Heart right ventricle (tissue), 16 donors: ENCODE measurements around the gene UBE2E3. TPM values are rescaled to one million over a fixed set of nuclear protein-coding genes. Genes with fewer than 3 reads are reported as not detected.

Experiments used
- ATAC-seq, 8 donors: fragments of 200-7000 bp; cut with Tn5 transposase; one replicate each; pipeline ENCODE4 v1.9.1; 2020; ENCODE audit warnings: mild to moderate bottlenecking in 8 of 8, moderate library complexity in 8 of 8, moderate number of reproducible peaks in 1 of 8
- DNase-seq, 2 donors: peaks; one replicate each; pipeline ENCODE4 v3.0.0-alpha.2; 2020
- H3K27ac ChIP-seq, 10 donors: fragments of 200-600 bp; sonication (generic) in 2 of 10; one replicate each; pipeline versions ENCODE4 v1.5.0 to v1.8.0; 2020 to 2022; ENCODE audit warnings: mild to moderate bottlenecking in 3 of 10
- H3K27me3 ChIP-seq, 7 donors: fragments of 200-600 bp; one replicate each; pipeline ENCODE4 v1.8.0; 2021 to 2022; ENCODE audit warnings: mild to moderate bottlenecking in 2 of 7
- H3K36me3 ChIP-seq, 9 donors: fragments of 200-600 bp; sonication (generic) in 1 of 9; one replicate each; pipeline versions ENCODE4 v1.5.0 to v1.8.0; 2020 to 2022; ENCODE audit warnings: mild to moderate bottlenecking in 2 of 9
- H3K4me1 ChIP-seq, 9 donors: fragments of 200-600 bp; sonication (generic) in 1 of 9; one replicate each; pipeline versions ENCODE4 v1.5.0 to v1.8.0; 2020 to 2022; ENCODE audit warnings: mild to moderate bottlenecking in 4 of 9
- H3K4me3 ChIP-seq, 10 donors: fragments of 200-600 bp; sonication (generic) in 2 of 10; one replicate each; pipeline versions ENCODE4 v1.5.0 to v1.8.0; 2020 to 2022; ENCODE audit warnings: mild to moderate bottlenecking in 7 of 10, moderate library complexity in 2 of 10
- H3K9me3 ChIP-seq, 11 donors: fragments of 200-600 bp in 10 of 11; sonication (generic) in 2 of 11; one replicate each; pipeline versions ENCODE4 v1.5.0 to v1.8.0; 2013 to 2022; ENCODE audit warnings: mild to moderate bottlenecking in 2 of 11, control low read depth in 1 of 11, moderate library complexity in 1 of 11
- WGBS, 2 donors: extraction: QIAGEN DNeasy Blood & Tissue Kit; methylation state at CpG; one replicate each; pipeline ENCODE4 v1.1.7; 2013; ENCODE audit warnings: inconsistent platforms in 1 of 2; 5-methylcytosine and 5-hydroxymethylcytosine counted together
- intact Hi-C, 10 donors: fragments of 100-400 bp; cut with DNase I; formaldehyde crosslinking; loops; one replicate each; pipeline versions ENCODE4 v1.11.1 to v1.14.2; 2022
- polyA plus RNA-seq, 2 donors: library from polyadenylated mRNA; stranded (reverse); fragments of 200-250 nt; gene quantifications; one replicate each; pipeline ENCODE4 v1.2.3, GENCODE V29; 2013
- total RNA-seq, 10 donors: library from RNA; stranded (reverse); fragmentation: NEBNext Ultra II Directional in 3 of 10; extraction: Animal tissue kit (Norgen Biotek cat#: 25700) in 3 of 10; gene quantifications; one replicate each; pipeline versions ENCODE4 v1.2.1 to v1.2.4, GENCODE V29; 2021 to 2023
- TF ChIP-seq, protein P1 (sequence below), 9 donors: fragments of 200-600 bp; sonication (generic) in 2 of 9; IDR thresholded peaks; one replicate each; pipeline versions ENCODE4 v1.5.0 to v1.8.0; 2021 to 2022; ENCODE audit warnings: antibody characterized with exemption in 9 of 9, mild to moderate bottlenecking in 5 of 9, moderate library complexity in 1 of 9
- donor health status: Arrhythmogenic right ventricular cardiomyopathy.
- donor health status: ischemic (EF 13 %, LVEDD 7.1; RV severe dilation, severe dysfunction).
- donor health status: healthy with polysubstance abuse.
- donor health status: DM: no; HTN: yes; CAD: no.
- donor health status: DM: no; HTN: no; CAD: no.
- donor health status: ischemic (EF 25% LVEDD 6.9; RV normal size, moderate dysfunction).
- donor health status: ischemic (EF 25% LVEDD 5.7; RV mildly dilated, moderate dysfunction).
- donor health status: healthy.
- donor health status: DM: yes; HTN: yes; CAD: no.
- donor health status: Ischemic cardiomyopathy.
- donor health status: ischemic (EF 35%, LVEDD 5.7; RV mildly dilated, moderate dysfunction).
- donor health status: nonischemic (EF 11% LVEDD 7.7; RV severe dilation, severe dysfunction).
- donor health status: DM: yes; HTN: yes; CAD: no.
- donor health status: PGD.
- donor health status: ischemic (EF 29% LVEDD 5.4; RV normal size, mild dysfunction).
- donor health status: nonischemic (EF 23%, LVEDD 6.1; RV moderate dilation, normal function).

Gene UBE2E3
- total and polyA plus RNA-seq, 12 donors, result 26.3 to 59.1 (median 54.9) TPM

DNA sequence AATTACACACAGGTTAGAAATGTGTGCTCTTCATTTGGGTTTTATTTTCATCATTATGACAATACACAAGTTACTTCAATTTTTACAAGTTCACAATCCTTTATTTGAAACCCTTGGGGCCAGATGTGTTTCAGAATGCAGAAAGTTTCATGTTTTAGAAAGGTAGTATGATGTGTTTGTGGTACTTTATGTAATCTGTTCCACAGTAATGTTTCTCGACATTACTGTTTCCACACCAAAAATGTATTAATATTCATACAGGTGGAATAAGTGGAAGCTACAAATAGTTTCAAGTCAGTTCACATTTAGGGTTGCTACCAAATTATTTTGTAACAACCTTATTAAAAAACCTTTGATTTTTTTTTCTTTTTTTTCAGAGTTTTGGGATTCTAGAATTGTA lies 10.4 kb downstream of the UBE2E3 start:
- H3K9me3 ChIP-seq, result no peaks in the 10 kb centered on the region
- H3K27ac ChIP-seq, result no peak overlapping the region
- H3K4me1 ChIP-seq, result peaks cover 0 to 26% (median 11%) of the 10 kb centered on the region in 9 donors
- ATAC-seq, result no peak
- no peak for DNase-seq
- peaks cover 0 to 17% (median 0%) of the 10 kb centered on the region in 9 donors for H3K36me3 ChIP-seq
- no peaks in the 10 kb centered on the region for H3K27me3 ChIP-seq
- TF ChIP-seq, protein P1, sequence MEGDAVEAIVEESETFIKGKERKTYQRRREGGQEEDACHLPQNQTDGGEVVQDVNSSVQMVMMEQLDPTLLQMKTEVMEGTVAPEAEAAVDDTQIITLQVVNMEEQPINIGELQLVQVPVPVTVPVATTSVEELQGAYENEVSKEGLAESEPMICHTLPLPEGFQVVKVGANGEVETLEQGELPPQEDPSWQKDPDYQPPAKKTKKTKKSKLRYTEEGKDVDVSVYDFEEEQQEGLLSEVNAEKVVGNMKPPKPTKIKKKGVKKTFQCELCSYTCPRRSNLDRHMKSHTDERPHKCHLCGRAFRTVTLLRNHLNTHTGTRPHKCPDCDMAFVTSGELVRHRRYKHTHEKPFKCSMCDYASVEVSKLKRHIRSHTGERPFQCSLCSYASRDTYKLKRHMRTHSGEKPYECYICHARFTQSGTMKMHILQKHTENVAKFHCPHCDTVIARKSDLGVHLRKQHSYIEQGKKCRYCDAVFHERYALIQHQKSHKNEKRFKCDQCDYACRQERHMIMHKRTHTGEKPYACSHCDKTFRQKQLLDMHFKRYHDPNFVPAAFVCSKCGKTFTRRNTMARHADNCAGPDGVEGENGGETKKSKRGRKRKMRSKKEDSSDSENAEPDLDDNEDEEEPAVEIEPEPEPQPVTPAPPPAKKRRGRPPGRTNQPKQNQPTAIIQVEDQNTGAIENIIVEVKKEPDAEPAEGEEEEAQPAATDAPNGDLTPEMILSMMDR (IDR thresholded peaks at IDR 0.05), result no peak
- intact Hi-C loops, result no loop called here
- WGBS, 2 donors, result 98 to 99% methylated on average over 1 of the region's 1 CpG
- H3K4me3 ChIP-seq, result no peak overlapping the region

DNA sequence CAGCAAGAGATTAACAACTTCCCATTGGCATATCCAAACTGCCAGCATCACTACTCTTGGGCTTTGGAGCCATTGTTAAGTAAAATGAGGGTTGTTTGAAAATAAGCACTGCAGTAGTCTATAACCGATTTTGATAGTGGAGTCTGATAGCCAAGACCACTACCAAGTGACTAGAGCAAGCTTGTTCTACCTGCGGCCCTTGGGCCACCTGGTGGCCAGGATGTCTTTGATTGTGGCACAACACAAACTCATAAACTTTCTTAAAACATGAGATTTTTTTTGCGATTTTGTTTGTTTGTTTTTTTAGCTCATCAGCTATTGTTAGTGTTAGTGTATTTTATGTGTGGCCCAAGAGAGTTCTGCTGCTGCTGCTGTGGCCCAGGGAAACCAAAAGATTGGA lies 11.0 kb downstream of the UBE2E3 start:
- H3K36me3 ChIP-seq, result peaks cover 0 to 17% (median 0%) of the 10 kb centered on the region in 9 donors
- H3K27ac ChIP-seq, result no peak overlapping the region
- intact Hi-C loops, result no loop called here

DNA sequence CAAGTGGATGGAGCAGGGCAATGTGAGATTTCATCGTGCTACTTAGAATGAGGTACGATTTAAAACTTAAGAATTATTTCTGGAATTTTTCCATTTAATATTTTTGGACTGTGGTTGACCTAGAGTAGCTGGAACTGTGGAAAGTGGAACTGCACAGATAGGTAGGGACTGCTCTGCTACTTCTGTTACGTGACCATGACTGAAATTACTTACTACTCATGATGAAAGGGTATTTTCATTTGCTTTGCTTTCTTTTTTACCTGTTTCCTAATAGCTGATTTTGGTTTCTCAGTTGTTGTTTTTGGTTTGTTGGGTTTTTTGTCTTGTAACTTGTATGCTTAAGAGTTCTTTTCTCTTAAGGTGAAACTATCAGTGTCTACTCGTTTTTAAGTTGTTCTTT lies 11.4 kb downstream of the UBE2E3 start:
- 78 to 85% methylated on average over 4 of the region's 4 CpGs for WGBS, 2 donors
- Histone ChIP-seq H3K27me3 (no peaks in the 10 kb centered on the region), H3K27ac (no peak overlapping the region), H3K4me3 (no peak overlapping the region), H3K4me1 (peaks cover 0 to 22% (median 6%) of the 10 kb centered on the region in 9 donors), H3K9me3 (no peaks in the 10 kb centered on the region), H3K36me3 (peaks cover 0 to 17% (median 0%) of the 10 kb centered on the region in 9 donors)
- TF ChIP-seq, protein P1 (IDR thresholded peaks at IDR 0.05), result no peak
- intact Hi-C loops, result no loop called here
- DNase-seq (no peak), ATAC-seq (no peak)

More for the DNA sequence above, 11.0 kb downstream of the UBE2E3 start:
- Histone ChIP-seq H3K4me3 (no peak overlapping the region), H3K4me1 (peaks cover 0 to 21% (median 8%) of the 10 kb centered on the region in 9 donors), H3K27me3 (no peaks in the 10 kb centered on the region), H3K9me3 (no peaks in the 10 kb centered on the region)
- TF ChIP-seq, protein P1 (IDR thresholded peaks at IDR 0.05), result no peak
- no peak for ATAC-seq
- 95 to 99% methylated on average over 3 of the region's 3 CpGs for WGBS, 2 donors
- DNase-seq, result no peak

DNA sequence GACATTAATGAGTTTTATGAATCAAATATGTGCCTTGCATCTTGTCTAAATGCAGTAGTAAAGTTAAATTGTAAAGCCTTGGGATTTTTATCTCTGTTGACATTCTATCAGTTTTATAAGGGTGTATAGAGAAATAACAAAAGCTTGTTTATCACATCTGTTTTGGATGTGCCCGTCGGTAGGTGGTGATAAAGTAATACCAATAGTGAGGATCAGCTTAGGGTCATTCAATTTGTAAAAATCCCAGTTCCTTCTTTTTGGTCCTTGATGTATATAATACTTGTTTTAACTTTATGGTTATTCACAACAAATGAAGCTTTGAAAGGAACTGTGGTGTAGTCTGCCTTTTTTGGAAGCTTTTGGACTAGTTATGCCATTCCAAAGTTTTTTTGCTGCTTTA lies 12.6 kb downstream of the UBE2E3 start:
- DNase-seq (no peak), ATAC-seq (no peak)
- Histone ChIP-seq H3K27me3 (no peaks in the 10 kb centered on the region), H3K36me3 (peaks cover 0 to 17% (median 0%) of the 10 kb centered on the region in 9 donors), H3K9me3 (no peaks in the 10 kb centered on the region), H3K4me3 (no peak overlapping the region), H3K4me1 (peaks cover 0 to 27% (median 9%) of the 10 kb centered on the region in 9 donors), H3K27ac (no peak overlapping the region)
- TF ChIP-seq, protein P1 (IDR thresholded peaks at IDR 0.05), result no peak
- WGBS, 2 donors, result 38 to 47% methylated on average over 2 of the region's 2 CpGs
- intact Hi-C loops, result no loop called here
